WTC11 (cell line): Measurements from ENCODE around the gene ULK4. TPM values are rescaled to one million over a fixed set of nuclear protein-coding genes. Genes with fewer than 3 reads are reported as not detected.

Source experiments
- ATAC-seq: fragments of 200-7000 bp; cut with Tn5 transposase; 2 replicates; pipeline ENCODE4 v1.10.0; 2021; ENCODE audit warnings: mild to moderate bottlenecking, moderate library complexity
- CTCF ChIA-PET: fragments of 300-600 bp; sonication (Branson Sonifier 250); formaldehyde crosslinking; loops from one replicate; lab custom pipeline; 2021; ENCODE audit warnings: antibody characterized with exemption; lab: Charles Lee
- POLR2A ChIA-PET: fragments of 350-600 bp; sonication (Branson Sonifier 250); formaldehyde crosslinking; loops from one replicate; lab custom pipeline; 2021; ENCODE audit warnings: antibody characterized with exemption; lab: Charles Lee
- DNase-seq: peaks from one replicate; pipeline ENCODE4 v3.0.0; 2021; ENCODE audit warnings: low spot score
- H3K27ac Mint-ChIP-seq: 2 replicates; pipeline ENCODE4 v1.8.0; 2021; ENCODE audit warnings: mixed read lengths
- H3K27me3 Mint-ChIP-seq: 2 replicates; pipeline ENCODE4 v1.8.0; 2021; ENCODE audit warnings: low read depth, mild to moderate bottlenecking, moderate library complexity, mixed read lengths
- H3K36me3 Mint-ChIP-seq: 2 replicates; pipeline ENCODE4 v1.8.0; 2021; ENCODE audit warnings: mixed read lengths
- H3K4me1 Mint-ChIP-seq: 2 replicates; pipeline ENCODE4 v1.8.0; 2022; ENCODE audit warnings: mixed read lengths
- H3K4me3 Mint-ChIP-seq: 2 replicates; pipeline ENCODE4 v1.8.0; 2021; ENCODE audit warnings: mild to moderate bottlenecking, moderate library complexity, mixed read lengths
- H3K9me3 Mint-ChIP-seq: 2 replicates; pipeline ENCODE4 v1.8.0; 2021; ENCODE audit warnings: mixed read lengths
- FOXP1 ChIP-seq: sonication (generic); formaldehyde crosslinking; IDR thresholded peaks from 2 replicates; pipeline ENCODE4 v1.8.0; 2022; ENCODE audit warnings: missing genetic modification reagents, mild to moderate bottlenecking, moderate library complexity, borderline replicate concordance
- GRHL2 ChIP-seq: fragments of 250-450 bp; sonication (Bioruptor Pico); IDR thresholded peaks from 2 replicates; pipeline ENCODE4 v1.8.0; 2022; ENCODE audit warnings: mild to moderate bottlenecking, moderate library complexity; ENCODE audit not compliant: insufficient replicate concordance, severe bottlenecking
- GTF2I ChIP-seq: fragments of 250-450 bp; sonication (Bioruptor Pico); conservative IDR thresholded peaks from 2 replicates; pipeline ENCODE4 v1.4.0; 2021; ENCODE audit warnings: mild to moderate bottlenecking
- HMGA2 ChIP-seq: fragments of 250-450 bp; sonication (Bioruptor Pico); IDR thresholded peaks from 2 replicates; pipeline ENCODE4 v1.4.0; 2021; ENCODE audit warnings: mild to moderate bottlenecking, moderate library complexity
- JAZF1 ChIP-seq: fragments of 250-450 bp; sonication (Bioruptor Pico); IDR thresholded peaks from 2 replicates; pipeline ENCODE4 v1.9.0; 2021; ENCODE audit warnings: moderate library complexity, mild to moderate bottlenecking, inconsistent platforms
- NFATC4 ChIP-seq: fragments of 250-450 bp; sonication (Bioruptor Pico); IDR thresholded peaks from 2 replicates; pipeline ENCODE4 v1.9.0; 2021; ENCODE audit warnings: mild to moderate bottlenecking
- NFYB ChIP-seq: sonication (generic); formaldehyde crosslinking; conservative IDR thresholded peaks from 2 replicates; pipeline ENCODE4 v1.8.0; 2022; ENCODE audit warnings: low read depth, missing genetic modification reagents
- NR1H2 ChIP-seq: sonication (generic); formaldehyde crosslinking; IDR thresholded peaks from 2 replicates; pipeline ENCODE4 v1.9.0; 2021; ENCODE audit warnings: mild to moderate bottlenecking, moderate library complexity, missing genetic modification reagents
- NR2C2 ChIP-seq: sonication (generic); formaldehyde crosslinking; IDR thresholded peaks from 2 replicates; pipeline ENCODE4 v1.8.0; 2022; ENCODE audit warnings: mild to moderate bottlenecking, missing genetic modification reagents
- SOX15 ChIP-seq: fragments of 250-450 bp; sonication (Bioruptor Pico); IDR thresholded peaks from 2 replicates; pipeline ENCODE4 v1.9.0; 2021; ENCODE audit warnings: mild to moderate bottlenecking
- TEAD1 ChIP-seq: sonication (generic); formaldehyde crosslinking; IDR thresholded peaks from 2 replicates; pipeline ENCODE4 v1.8.0; 2022; ENCODE audit warnings: mild to moderate bottlenecking, missing genetic modification reagents
- TEAD4 ChIP-seq: sonication (generic); formaldehyde crosslinking; IDR thresholded peaks from 2 replicates; pipeline ENCODE4 v1.8.0; 2022; ENCODE audit warnings: mild to moderate bottlenecking, missing genetic modification reagents
- ZNF263 ChIP-seq: sonication (generic); formaldehyde crosslinking; IDR thresholded peaks from 2 replicates; pipeline ENCODE4 v1.8.1; 2022; ENCODE audit warnings: low read depth, mild to moderate bottlenecking, moderate library complexity, missing genetic modification reagents
- total RNA-seq: library from RNA; stranded (reverse); gene quantifications from 3 replicates; pipeline ENCODE4 v1.2.3, GENCODE V29; 2021
- TF ChIP-seq, protein P1 (sequence below): sonication (generic); formaldehyde crosslinking; IDR thresholded peaks from 2 replicates; pipeline ENCODE4 v1.8.0; 2022; ENCODE audit warnings: mild to moderate bottlenecking, missing genetic modification reagents
- TF ChIP-seq, protein P2 (sequence below): sonication (generic); formaldehyde crosslinking; IDR thresholded peaks from 2 replicates; pipeline ENCODE4 v1.8.0; 2022; ENCODE audit warnings: mild to moderate bottlenecking, missing genetic modification reagents
- TF ChIP-seq, protein P3 (sequence below): sonication (generic); formaldehyde crosslinking; IDR thresholded peaks from 2 replicates; pipeline ENCODE4 v1.8.1; 2022; ENCODE audit warnings: missing genetic modification reagents, borderline replicate concordance
- TF ChIP-seq, protein P4 (sequence below): fragments of 250-450 bp; sonication (Bioruptor Pico); conservative IDR thresholded peaks from 2 replicates; pipeline ENCODE4 v1.9.0; 2021; ENCODE audit warnings: mild to moderate bottlenecking
- TF ChIP-seq, protein P5 (sequence below): sonication (generic); formaldehyde crosslinking; IDR thresholded peaks from 2 replicates; pipeline ENCODE4 v1.8.1; 2023; ENCODE audit warnings: mild to moderate bottlenecking, missing genetic modification reagents, borderline replicate concordance

Gene ULK4
- total RNA-seq, 1 experiment from 2014 or later: 9.2 TPM

DNA sequence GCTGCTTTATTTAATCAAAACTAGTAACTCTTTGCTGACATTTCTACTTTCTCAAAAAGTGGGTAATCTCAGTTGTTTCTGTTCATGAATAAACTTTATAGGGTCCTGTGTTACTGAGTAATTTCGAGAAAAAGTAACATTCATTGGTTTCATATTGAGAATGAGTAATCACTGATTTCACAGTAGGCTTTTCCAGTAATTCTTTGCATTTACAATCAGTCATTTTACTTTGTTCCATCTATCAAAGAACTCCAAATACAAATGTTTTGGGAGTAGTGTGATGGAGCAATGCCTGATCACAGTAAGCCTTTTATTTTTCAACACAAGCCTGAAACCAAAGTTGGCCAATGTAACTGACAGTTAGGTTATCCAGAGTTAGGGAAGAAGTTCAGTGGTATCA is 353.6 kb downstream of the ULK4 start:
- DNase-seq: no peak
- CTCF ChIA-PET: no interaction called here
- POLR2A ChIA-PET: no interaction called here

DNA sequence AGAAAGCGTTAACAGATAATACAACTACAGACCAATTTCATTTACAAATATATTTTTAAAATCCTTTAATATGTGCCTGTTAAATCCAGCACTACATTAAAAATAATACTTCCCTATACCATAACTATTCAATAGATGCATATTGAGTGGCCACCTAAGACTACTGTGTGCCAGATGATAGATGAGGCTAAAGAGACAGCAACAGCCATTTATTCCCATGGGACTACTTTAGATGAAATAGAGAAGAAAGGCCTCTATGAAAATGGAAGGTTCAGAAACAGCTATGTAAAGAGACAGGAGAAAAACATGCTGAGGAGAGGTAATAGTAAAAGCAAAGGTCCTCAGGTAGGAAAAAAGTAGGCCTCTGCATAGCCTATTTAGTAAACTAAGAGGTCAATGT is 358.1 kb downstream of the ULK4 start:
- CTCF ChIA-PET: no interaction called here
- Mint-ChIP-seq H3K9me3 (no peaks in the 10 kb centered on the region), H3K27ac (no peak overlapping the region), H3K36me3 (no peaks in the 10 kb centered on the region), H3K4me3 (no peak overlapping the region), H3K4me1 (no peaks in the 10 kb centered on the region), H3K27me3 (no peaks in the 10 kb centered on the region)
- DNase-seq: no peak
- POLR2A ChIA-PET: no interaction called here
- ATAC-seq: no peak
- TF ChIP-seq, protein P1, sequence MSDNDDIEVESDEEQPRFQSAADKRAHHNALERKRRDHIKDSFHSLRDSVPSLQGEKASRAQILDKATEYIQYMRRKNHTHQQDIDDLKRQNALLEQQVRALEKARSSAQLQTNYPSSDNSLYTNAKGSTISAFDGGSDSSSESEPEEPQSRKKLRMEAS (CRISPR knock-in tag): no peak

More for the DNA sequence above, 353.6 kb downstream of the ULK4 start:
- H3K4me1 Mint-ChIP-seq: no peaks in the 10 kb centered on the region
- H3K4me3 Mint-ChIP-seq: no peak overlapping the region
- H3K36me3 Mint-ChIP-seq: no peaks in the 10 kb centered on the region
- ATAC-seq: no peak
- H3K9me3 Mint-ChIP-seq: no peaks in the 10 kb centered on the region
- no peak overlapping the region for H3K27ac Mint-ChIP-seq
- TF ChIP-seq GRHL2 (no peak), HMGA2 (CRISPR knock-in tag) (no peak), NFYB (no peak), NFATC4 (CRISPR knock-in tag) (no peak), ZNF263 (CRISPR knock-in tag) (no peak)
- TF ChIP-seq, protein P2, sequence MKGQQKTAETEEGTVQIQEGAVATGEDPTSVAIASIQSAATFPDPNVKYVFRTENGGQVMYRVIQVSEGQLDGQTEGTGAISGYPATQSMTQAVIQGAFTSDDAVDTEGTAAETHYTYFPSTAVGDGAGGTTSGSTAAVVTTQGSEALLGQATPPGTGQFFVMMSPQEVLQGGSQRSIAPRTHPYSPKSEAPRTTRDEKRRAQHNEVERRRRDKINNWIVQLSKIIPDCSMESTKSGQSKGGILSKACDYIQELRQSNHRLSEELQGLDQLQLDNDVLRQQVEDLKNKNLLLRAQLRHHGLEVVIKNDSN (CRISPR knock-in tag): no peak
- no peaks in the 10 kb centered on the region for H3K27me3 Mint-ChIP-seq

DNA sequence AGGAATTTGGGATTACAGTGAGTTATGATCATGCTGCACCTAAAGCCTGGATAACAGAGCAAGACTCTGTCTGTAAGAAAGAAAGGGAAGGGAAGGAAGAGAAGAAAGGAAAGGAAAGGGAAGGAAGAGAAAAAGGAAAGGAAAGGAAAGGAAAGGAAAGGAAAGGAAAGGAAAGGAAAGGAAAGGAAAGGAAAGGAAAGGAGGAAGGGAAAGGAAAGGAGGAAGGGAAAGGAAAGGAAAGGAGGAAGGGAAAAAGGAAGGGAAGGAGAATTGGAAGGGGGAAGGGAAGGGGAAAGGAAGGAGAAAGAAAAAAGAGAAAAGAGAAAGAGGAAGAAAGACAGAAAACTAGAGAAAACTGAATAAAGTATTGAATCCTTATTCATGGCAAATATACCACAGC is 359.8 kb downstream of the ULK4 start:
- TF ChIP-seq, protein P3, sequence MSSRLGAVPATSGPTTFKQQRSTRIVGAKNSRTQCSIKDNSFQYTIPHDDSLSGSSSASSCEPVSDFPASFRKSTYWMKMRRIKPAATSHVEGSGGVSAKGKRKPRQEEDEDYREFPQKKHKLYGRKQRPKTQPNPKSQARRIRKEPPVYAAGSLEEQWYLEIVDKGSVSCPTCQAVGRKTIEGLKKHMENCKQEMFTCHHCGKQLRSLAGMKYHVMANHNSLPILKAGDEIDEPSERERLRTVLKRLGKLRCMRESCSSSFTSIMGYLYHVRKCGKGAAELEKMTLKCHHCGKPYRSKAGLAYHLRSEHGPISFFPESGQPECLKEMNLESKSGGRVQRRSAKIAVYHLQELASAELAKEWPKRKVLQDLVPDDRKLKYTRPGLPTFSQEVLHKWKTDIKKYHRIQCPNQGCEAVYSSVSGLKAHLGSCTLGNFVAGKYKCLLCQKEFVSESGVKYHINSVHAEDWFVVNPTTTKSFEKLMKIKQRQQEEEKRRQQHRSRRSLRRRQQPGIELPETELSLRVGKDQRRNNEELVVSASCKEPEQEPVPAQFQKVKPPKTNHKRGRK: 0 out of 2 replicates have a peak, but pooled peaks have one; percentile 49
- TF ChIP-seq SOX15 (CRISPR knock-in tag): no peak
- H3K4me1 Mint-ChIP-seq: no peaks in the 10 kb centered on the region
- no peaks in the 10 kb centered on the region for H3K36me3 Mint-ChIP-seq
- H3K27me3 Mint-ChIP-seq: no peaks in the 10 kb centered on the region
- DNase-seq (no peak), ATAC-seq (no peak)
- POLR2A ChIA-PET: no interaction called here
- no peak overlapping the region for H3K4me3 Mint-ChIP-seq
- CTCF ChIA-PET: no interaction called here
- no peak overlapping the region for H3K27ac Mint-ChIP-seq
- no peaks in the 10 kb centered on the region for H3K9me3 Mint-ChIP-seq

DNA sequence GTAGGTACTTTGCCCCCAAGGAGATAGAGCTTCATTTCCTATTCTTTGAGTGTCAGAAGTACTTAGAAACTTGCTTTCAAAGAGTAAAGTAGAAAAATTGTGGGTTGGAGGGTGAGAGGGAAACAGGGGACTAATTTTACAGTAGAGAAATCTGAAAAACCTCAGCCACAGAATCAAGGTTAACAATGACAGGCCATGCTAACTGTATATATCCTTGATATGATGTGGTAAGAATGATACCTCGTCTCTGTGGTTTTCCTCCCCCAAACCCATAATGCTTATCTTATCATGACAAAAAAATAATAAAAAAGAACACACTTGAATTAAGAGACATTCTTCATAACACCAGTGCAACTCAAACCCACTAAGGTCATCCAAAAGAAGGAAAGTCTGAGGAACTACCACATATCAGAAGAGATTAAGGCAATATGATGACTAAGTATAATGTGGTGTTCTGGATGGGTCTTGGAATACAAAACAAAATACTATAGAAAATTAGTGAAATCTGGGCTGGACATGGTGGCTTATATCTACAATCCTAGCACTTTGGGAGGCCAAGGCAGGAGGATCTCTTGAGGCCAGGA is 360.4 kb downstream of the ULK4 start:
- no peaks in the 10 kb centered on the region for H3K36me3 Mint-ChIP-seq
- no peak for DNase-seq
- CTCF ChIA-PET: no interaction called here

More for the DNA sequence above, 360.4 kb downstream of the ULK4 start:
- Mint-ChIP-seq H3K27me3 (no peaks in the 10 kb centered on the region), H3K4me1 (no peaks in the 10 kb centered on the region), H3K27ac (no peak overlapping the region), H3K4me3 (no peak overlapping the region), H3K9me3 (no peaks in the 10 kb centered on the region)
- TF ChIP-seq GTF2I (CRISPR knock-in tag) (no peak), JAZF1 (CRISPR knock-in tag) (no peak), FOXP1 (CRISPR knock-in tag) (no peak), ZNF263 (CRISPR knock-in tag) (no peak), NR1H2 (CRISPR knock-in tag) (no peak), TEAD1 (CRISPR knock-in tag) (no peak), HMGA2 (CRISPR knock-in tag) (no peak), NR2C2 (CRISPR knock-in tag) (no peak), TEAD4 (CRISPR knock-in tag) (no peak), SOX15 (CRISPR knock-in tag) (no peak)
- TF ChIP-seq, protein P4, sequence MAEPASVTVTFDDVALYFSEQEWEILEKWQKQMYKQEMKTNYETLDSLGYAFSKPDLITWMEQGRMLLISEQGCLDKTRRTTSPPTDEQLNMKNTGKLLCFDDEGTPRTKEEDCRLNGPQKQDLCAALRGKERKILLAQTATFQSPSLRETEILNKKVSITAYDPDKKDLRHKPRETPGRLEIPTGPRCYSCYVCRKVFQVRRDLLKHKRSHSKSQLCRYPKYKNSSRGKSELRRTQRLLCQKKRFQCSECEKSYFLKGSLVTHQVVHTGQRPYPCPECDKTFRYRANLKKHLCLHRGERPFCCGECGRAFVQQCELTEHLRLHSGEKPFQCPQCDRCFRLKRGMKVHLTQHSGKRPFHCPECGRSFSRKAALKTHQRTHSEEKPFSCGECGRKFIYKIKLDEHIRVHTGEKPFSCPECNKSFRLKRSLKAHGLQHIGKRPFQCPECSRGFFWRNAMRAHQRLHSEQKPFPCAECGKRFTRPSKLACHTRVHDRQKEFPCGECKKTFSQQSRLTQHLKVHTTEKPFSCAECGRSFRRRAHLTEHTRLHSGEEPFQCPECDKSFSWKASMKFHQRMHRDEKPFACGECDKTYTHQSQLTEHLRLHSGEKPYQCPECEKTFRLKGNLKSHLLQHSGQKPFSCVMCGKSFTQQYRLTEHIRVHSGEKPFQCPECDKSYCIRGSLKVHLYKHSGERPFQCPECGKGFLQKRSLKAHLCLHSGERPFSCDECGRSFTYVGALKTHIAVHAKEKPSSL (CRISPR knock-in tag): no peak
- TF ChIP-seq, protein P5, sequence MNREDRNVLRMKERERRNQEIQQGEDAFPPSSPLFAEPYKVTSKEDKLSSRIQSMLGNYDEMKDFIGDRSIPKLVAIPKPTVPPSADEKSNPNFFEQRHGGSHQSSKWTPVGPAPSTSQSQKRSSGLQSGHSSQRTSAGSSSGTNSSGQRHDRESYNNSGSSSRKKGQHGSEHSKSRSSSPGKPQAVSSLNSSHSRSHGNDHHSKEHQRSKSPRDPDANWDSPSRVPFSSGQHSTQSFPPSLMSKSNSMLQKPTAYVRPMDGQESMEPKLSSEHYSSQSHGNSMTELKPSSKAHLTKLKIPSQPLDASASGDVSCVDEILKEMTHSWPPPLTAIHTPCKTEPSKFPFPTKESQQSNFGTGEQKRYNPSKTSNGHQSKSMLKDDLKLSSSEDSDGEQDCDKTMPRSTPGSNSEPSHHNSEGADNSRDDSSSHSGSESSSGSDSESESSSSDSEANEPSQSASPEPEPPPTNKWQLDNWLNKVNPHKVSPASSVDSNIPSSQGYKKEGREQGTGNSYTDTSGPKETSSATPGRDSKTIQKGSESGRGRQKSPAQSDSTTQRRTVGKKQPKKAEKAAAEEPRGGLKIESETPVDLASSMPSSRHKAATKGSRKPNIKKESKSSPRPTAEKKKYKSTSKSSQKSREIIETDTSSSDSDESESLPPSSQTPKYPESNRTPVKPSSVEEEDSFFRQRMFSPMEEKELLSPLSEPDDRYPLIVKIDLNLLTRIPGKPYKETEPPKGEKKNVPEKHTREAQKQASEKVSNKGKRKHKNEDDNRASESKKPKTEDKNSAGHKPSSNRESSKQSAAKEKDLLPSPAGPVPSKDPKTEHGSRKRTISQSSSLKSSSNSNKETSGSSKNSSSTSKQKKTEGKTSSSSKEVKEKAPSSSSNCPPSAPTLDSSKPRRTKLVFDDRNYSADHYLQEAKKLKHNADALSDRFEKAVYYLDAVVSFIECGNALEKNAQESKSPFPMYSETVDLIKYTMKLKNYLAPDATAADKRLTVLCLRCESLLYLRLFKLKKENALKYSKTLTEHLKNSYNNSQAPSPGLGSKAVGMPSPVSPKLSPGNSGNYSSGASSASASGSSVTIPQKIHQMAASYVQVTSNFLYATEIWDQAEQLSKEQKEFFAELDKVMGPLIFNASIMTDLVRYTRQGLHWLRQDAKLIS (CRISPR knock-in tag): no peak
- TF ChIP-seq, protein P1 (CRISPR knock-in tag): no peak
- ATAC-seq: no peak
- POLR2A ChIA-PET: no interaction called here
